Calu3 (cell line): ENCODE measurements around the gene MAP3K14. TPM values are rescaled to one million over a fixed set of nuclear protein-coding genes. Genes with fewer than 3 reads are reported as not detected.

ENCODE experiments used
- BruUV-seq: library from RNA; stranded (reverse); fragments of 400-500 nt; replicated peaks from 2 replicates; lab custom pipeline; 2021; lab: Mats Ljungman, UMichigan
- CTCF ChIA-PET: fragments of 300-600 bp; sonication (Branson Sonifier 250); formaldehyde crosslinking; loops from one replicate; lab custom pipeline; 2022; ENCODE audit warnings: antibody characterized with exemption; lab: Charles Lee
- DNase-seq: peaks from one replicate; pipeline ENCODE4 v3.0.0; 2022
- H3K27ac Mint-ChIP-seq: one replicate; pipeline ENCODE4 v1.8.0; 2022; ENCODE audit warnings: mixed read lengths; ENCODE audit not compliant: unreplicated experiment
- H3K27me3 Mint-ChIP-seq: one replicate; pipeline ENCODE4 v1.8.0; 2022; ENCODE audit warnings: mixed read lengths; ENCODE audit not compliant: unreplicated experiment
- H3K36me3 Mint-ChIP-seq: one replicate; pipeline ENCODE4 v1.8.0; 2022; ENCODE audit warnings: mild to moderate bottlenecking, moderate library complexity, mixed read lengths; ENCODE audit not compliant: insufficient read depth, unreplicated experiment
- H3K4me1 Mint-ChIP-seq: one replicate; pipeline ENCODE4 v1.8.0; 2022; ENCODE audit warnings: mild to moderate bottlenecking, low read depth, mixed read lengths; ENCODE audit not compliant: unreplicated experiment
- H3K4me3 Mint-ChIP-seq: one replicate; pipeline ENCODE4 v1.8.0; 2022; ENCODE audit warnings: mild to moderate bottlenecking, low read depth, moderate library complexity, mixed read lengths; ENCODE audit not compliant: unreplicated experiment
- H3K9me3 Mint-ChIP-seq: one replicate; pipeline ENCODE4 v1.8.0; 2022; ENCODE audit warnings: low read depth, mixed read lengths; ENCODE audit not compliant: unreplicated experiment
- CTCF ChIP-seq: fragments of 200-600 bp; IDR thresholded peaks from one replicate; pipeline ENCODE4 v1.8.0; 2022; ENCODE audit warnings: antibody characterized with exemption; ENCODE audit not compliant: unreplicated experiment
- intact Hi-C: fragments of 100-400 bp; cut with micrococcal nuclease; formaldehyde crosslinking; loops from one replicate; pipeline ENCODE4 v1.10.0; 2022; ENCODE audit not compliant: unreplicated experiment
- total RNA-seq: library from RNA; stranded (reverse); gene quantifications from 2 replicates; pipeline ENCODE4 v1.2.3, GENCODE V29; 2022

The MAP3K14 gene
- total RNA-seq, 1 experiment from 2014 or later: 26.7 TPM

DNA sequence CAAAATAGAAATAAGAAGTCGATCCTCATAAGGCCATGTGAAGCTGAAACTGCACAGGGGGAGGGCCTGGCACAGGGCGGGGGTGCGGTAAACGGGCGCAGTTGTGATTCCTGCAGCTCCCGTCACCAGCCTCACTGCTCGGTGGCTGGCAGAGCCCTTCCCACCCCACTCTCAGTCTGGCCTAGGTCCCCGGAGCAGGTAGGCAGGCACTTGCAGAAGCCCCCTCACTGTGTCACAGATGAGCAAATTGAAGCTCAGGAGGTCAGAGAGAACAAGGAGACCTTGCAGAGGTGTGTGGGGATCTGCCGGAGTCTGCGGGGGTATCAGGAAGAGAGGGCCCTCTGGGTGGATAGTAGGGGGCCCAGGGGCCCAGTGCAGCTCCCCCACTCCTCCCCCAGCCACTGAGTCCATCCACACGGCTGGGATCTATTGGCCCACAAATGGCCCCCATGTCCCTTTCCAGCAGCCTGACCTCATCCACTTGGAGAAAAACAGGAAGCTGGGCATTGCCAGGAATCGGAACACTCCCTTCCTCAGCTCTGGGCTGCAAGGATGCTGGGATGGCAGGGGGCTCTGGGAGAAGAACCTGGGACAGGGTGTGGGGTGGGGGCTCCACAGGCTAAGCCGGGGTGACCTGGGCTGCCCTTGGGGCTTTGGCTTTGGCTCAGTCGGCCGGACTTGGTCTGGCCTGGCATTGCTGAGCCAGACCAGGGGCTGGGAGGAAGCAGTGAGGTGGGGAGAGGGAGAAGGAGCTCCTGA, 21.4 kb upstream of the MAP3K14 start:
- Mint-ChIP-seq H3K9me3 (no peaks in the 10 kb centered on the region), H3K27me3 (no peaks in the 10 kb centered on the region), H3K4me3 (no peak overlapping the region), H3K4me1 (peaks cover 11% of the 10 kb centered on the region), H3K36me3 (no peaks in the 10 kb centered on the region), H3K27ac (no peak overlapping the region)
- intact Hi-C loops: no loop called here
- no peak for DNase-seq
- CTCF ChIA-PET: interaction anchor here (0.6 to 1.7 kb wide), 2 partner anchors 12 to 21 kb away, joined by 3 to 6 read pairs; partner anchors contain the start of gene MAP3K14
- TF ChIP-seq CTCF: no peak
- no TSS peak for BruUV-seq

- no peaks in the 10 kb centered on the region for H3K27me3 Mint-ChIP-seq
- no peaks in the 10 kb centered on the region for H3K9me3 Mint-ChIP-seq
- H3K4me3 Mint-ChIP-seq: no peak overlapping the region
- no peak overlapping the region for H3K27ac Mint-ChIP-seq
- no peak for DNase-seq
- peaks cover 5% of the 10 kb centered on the region for H3K36me3 Mint-ChIP-seq
- TF ChIP-seq CTCF: no peak
- peaks cover 4% of the 10 kb centered on the region for H3K4me1 Mint-ChIP-seq
- intact Hi-C loops: no loop called here
- CTCF ChIA-PET: interaction anchor here (1.0 to 1.1 kb wide), 2 partner anchors 17 to 35 kb away, joined by 3 to 4 read pairs; no protein-coding TSS in a partner anchor
- BruUV-seq: no TSS peak
Observed at GRCh38 chr17:45336390-45337182, 19.8 kb upstream of the MAP3K14 start.

DNA sequence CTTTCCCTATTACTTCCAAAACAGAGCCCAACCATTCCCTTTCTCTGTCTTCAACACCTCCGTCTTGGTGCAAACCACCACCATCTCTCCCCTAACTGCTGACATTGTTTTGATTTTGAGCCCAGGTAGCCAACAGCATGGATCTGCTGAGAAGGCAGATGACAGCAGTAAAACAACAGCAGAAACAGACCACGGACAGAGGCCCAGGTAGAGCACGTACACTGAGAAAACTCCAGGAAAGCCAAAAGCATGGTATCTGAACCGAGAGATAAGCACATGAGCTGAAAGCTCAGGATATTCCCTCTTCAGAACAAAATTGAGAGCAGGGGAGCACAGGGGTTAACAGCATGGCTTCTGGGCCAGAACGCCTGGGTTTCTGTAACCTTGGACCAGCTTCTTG, 18.9 kb upstream of the MAP3K14 start:
- no peak overlapping the region for H3K27ac Mint-ChIP-seq
- peaks cover 5% of the 10 kb centered on the region for H3K36me3 Mint-ChIP-seq
- H3K4me3 Mint-ChIP-seq: no peak overlapping the region
- no peaks in the 10 kb centered on the region for H3K9me3 Mint-ChIP-seq
- BruUV-seq: no TSS peak
- CTCF ChIA-PET: no interaction called here
- DNase-seq: no peak
- no peaks in the 10 kb centered on the region for H3K27me3 Mint-ChIP-seq
- TF ChIP-seq CTCF: no peak
- intact Hi-C loops: no loop called here
- H3K4me1 Mint-ChIP-seq: no peaks in the 10 kb centered on the region

DNA sequence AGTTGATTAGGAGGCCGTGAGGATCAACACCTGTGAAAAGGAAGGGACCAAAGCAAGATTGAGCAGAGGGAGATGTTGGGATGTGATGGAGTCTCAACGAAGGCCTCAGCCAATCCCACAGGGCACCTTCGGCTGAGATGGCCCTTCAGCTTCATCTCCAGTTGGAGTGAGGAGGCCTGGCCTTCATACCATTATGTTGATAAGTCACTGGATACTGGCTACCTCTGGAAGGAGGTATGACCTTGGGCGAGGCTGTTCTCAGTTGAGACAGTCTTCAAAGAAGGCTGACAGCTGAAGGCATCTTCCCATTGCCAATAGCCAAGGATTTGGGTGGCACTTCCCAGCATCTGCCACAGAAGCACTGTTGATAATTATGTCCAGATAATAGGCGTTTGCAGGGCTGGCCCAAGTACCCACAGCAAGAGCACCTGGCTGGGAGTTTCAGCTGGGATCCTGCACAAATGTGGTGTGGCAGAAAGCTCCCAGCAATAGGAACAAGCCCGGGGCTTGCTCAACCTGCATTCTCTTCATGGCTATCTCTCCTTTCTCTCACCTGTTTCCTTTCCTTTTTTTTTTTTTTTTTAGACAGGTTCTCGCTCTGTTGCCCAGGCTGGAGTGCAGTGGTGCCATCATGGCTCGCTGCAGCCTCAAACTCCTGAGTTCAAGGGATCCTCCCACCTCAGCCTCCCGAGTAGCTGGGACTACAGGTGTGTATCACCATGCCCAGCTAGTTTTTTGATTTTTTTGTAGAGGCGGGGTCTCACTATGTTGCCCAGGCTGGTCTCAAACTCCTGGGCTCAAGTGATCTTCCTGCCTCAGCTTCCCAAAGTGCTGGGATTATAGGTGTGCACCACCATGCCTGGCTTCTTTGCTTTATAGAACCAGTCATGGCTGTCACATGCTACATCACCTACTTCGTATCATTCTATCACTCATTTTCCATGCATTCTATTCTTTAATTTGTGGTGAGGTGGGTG, 18.2 kb upstream of the MAP3K14 start:
- no peak overlapping the region for H3K4me3 Mint-ChIP-seq
- peaks cover 5% of the 10 kb centered on the region for H3K36me3 Mint-ChIP-seq
- no peak for DNase-seq
- H3K4me1 Mint-ChIP-seq: no peaks in the 10 kb centered on the region
- TF ChIP-seq CTCF: no peak
- CTCF ChIA-PET: interaction anchor here (0.6 to 0.7 kb wide), 2 partner anchors 51 to 272 kb away, joined by 3 to 4 read pairs; no protein-coding TSS in a partner anchor
- BruUV-seq: no TSS peak
- H3K27me3 Mint-ChIP-seq: no peaks in the 10 kb centered on the region
- H3K27ac Mint-ChIP-seq: no peak overlapping the region
- H3K9me3 Mint-ChIP-seq: no peaks in the 10 kb centered on the region
- intact Hi-C loops: no loop called here
